ENCODE data around the gene MAD1L1.
"Not testable (repeated sequence)": the region's sequence is repeated elsewhere in the genome, so short reads cannot be mapped to it uniquely, and the experiment has no call there.

The MAD1L1 gene

DNA sequence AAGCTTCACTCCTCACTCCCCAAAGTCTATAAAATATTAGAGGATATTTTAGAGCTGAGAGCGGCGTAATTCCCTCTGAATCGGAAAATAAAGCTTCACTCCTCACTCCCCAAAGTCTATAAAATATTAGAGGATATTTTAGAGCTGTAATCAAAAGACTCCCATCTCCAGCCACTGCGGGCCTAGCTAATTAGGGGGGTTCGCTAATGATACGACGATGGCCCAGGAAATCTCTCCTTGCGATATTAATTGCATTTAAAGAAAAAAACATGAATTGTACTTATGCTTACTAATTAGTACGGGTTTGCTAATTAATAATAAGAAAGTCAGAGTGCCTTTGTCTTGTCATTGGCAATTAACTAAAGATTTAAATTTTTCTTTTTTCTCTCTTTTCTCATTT, 235.9 kb downstream of the MAD1L1 start:
- Histone ChIP-seq H3K79me2 (ENCODE audit: insufficient read depth, low read depth) (no peaks in the 10 kb centered on the region), H3K4me1 (ENCODE audit: low read depth, poor library complexity, severe bottlenecking) (no peaks in the 10 kb centered on the region), H2AFZ (ENCODE audit: low read depth) (no peak overlapping the region), H3K4me3 (IDR thresholded peaks at IDR 0.05; ENCODE audit: insufficient read depth, low read depth, low read length) (no peak overlapping the region), H3K27me3 (ENCODE audit: insufficient read depth, low read depth) (no peaks in the 10 kb centered on the region), H3K9ac (no peak overlapping the region), H4K20me1 (ENCODE audit: insufficient read depth) (no peaks in the 10 kb centered on the region), H3K27ac (no peak overlapping the region), H3K36me3 (ENCODE audit: insufficient read depth) (no peaks in the 10 kb centered on the region), H3K4me2 (no peak overlapping the region)
- TF ChIP-seq, protein P1, sequence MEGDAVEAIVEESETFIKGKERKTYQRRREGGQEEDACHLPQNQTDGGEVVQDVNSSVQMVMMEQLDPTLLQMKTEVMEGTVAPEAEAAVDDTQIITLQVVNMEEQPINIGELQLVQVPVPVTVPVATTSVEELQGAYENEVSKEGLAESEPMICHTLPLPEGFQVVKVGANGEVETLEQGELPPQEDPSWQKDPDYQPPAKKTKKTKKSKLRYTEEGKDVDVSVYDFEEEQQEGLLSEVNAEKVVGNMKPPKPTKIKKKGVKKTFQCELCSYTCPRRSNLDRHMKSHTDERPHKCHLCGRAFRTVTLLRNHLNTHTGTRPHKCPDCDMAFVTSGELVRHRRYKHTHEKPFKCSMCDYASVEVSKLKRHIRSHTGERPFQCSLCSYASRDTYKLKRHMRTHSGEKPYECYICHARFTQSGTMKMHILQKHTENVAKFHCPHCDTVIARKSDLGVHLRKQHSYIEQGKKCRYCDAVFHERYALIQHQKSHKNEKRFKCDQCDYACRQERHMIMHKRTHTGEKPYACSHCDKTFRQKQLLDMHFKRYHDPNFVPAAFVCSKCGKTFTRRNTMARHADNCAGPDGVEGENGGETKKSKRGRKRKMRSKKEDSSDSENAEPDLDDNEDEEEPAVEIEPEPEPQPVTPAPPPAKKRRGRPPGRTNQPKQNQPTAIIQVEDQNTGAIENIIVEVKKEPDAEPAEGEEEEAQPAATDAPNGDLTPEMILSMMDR (conservative IDR thresholded peaks at IDR 0.05; ENCODE audit: low read depth, low read length): no peak

DNA sequence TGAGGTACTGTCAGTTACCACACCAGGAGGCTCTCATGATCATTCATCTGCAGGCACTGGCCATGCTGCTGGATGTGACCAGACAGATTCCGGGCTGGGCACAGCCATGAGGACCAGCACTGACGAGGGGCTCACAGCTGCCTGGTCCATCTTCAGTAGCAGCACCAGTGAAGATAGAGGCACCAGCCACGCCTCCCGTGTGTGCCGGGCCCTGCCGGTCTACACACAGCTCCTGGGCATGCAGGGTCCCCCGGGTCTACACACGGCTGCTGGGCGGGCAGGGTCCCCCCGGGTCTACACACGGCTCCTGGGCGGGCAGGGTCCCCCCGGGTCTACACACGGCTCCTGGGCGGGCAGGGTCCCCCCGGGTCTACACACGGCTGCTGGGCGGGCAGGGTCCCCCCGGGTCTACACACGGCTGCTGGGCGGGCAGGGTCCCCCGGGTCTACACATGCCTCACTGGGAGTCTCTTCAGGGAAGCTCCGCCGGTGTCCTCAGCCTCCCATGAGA, 236.8 kb downstream of the MAD1L1 start:
- H3K27me3 ChIP-seq (ENCODE audit: insufficient read depth, low read depth); H3K36me3 ChIP-seq (ENCODE audit: insufficient read depth); H3K9ac ChIP-seq; H3K4me1 ChIP-seq (ENCODE audit: low read depth, poor library complexity, severe bottlenecking); H3K4me3 ChIP-seq (IDR thresholded peaks at IDR 0.05; ENCODE audit: insufficient read depth, low read depth, low read length); H3K79me2 ChIP-seq (ENCODE audit: insufficient read depth, low read depth); H3K4me2 ChIP-seq; H3K27ac ChIP-seq; H2AFZ ChIP-seq (ENCODE audit: low read depth); H4K20me1 ChIP-seq (ENCODE audit: insufficient read depth): not testable (repeated sequence)

DNA sequence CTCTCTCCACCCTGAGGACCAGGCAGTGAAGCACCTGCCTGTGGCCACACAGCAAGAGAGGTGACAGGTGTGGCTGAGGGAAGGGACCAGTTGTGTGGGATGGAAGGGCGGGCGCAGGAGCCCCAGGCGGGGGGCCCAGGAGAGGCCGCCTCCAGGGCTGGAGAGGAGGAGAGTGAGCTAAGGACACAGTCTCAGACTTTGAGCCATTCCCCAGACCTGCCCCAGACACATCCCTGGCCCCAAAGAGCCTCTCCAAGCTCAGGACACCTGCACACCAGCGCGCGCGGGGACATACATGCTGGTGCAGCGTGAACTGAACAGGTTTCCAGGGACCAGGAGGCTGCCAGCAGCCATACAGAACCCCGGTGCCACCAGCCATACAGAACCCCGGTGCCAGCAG, 237.3 kb downstream of the MAD1L1 start:
- no peak overlapping the region for H2AFZ ChIP-seq (ENCODE audit: low read depth)
- no peaks in the 10 kb centered on the region for H3K36me3 ChIP-seq (ENCODE audit: insufficient read depth)
- H3K9ac ChIP-seq: no peak overlapping the region
- H3K27me3 ChIP-seq (ENCODE audit: insufficient read depth, low read depth): no peaks in the 10 kb centered on the region
- no peaks in the 10 kb centered on the region for H3K79me2 ChIP-seq (ENCODE audit: insufficient read depth, low read depth)
- no peaks in the 10 kb centered on the region for H3K4me1 ChIP-seq (ENCODE audit: low read depth, poor library complexity, severe bottlenecking)
- no peak overlapping the region for H3K4me2 ChIP-seq
- H4K20me1 ChIP-seq (ENCODE audit: insufficient read depth): no peaks in the 10 kb centered on the region
- TF ChIP-seq, protein P1 (conservative IDR thresholded peaks at IDR 0.05; ENCODE audit: low read depth, low read length): no peak
- no peak overlapping the region for H3K4me3 ChIP-seq (IDR thresholded peaks at IDR 0.05; ENCODE audit: insufficient read depth, low read depth, low read length)
- no peak overlapping the region for H3K27ac ChIP-seq

DNA sequence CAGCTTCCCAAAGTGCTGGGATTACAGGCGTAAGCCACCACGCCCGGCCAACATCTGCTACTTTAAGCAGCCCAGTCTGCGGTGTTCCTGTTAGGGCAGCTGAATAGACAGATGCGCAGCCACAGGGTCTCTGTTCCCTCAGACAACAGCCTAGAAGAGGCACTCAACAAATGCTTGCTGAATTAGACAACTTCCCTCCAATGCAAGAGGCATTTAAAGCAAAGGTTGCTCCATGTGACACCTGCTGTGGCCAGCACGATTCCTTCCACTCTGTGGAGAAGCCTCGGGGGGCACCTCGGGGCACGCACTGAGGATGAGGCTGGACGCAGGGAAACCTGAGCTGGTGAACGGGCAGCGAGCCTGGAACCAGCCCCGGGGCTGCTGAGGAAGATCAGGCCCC, 237.8 kb downstream of the MAD1L1 start:
- Histone ChIP-seq H2AFZ (ENCODE audit: low read depth) (no peak overlapping the region), H3K4me1 (ENCODE audit: low read depth, poor library complexity, severe bottlenecking) (no peaks in the 10 kb centered on the region), H4K20me1 (ENCODE audit: insufficient read depth) (no peaks in the 10 kb centered on the region), H3K4me3 (IDR thresholded peaks at IDR 0.05; ENCODE audit: insufficient read depth, low read depth, low read length) (no peak overlapping the region), H3K27ac (no peak overlapping the region), H3K27me3 (ENCODE audit: insufficient read depth, low read depth) (no peaks in the 10 kb centered on the region), H3K79me2 (ENCODE audit: insufficient read depth, low read depth) (no peaks in the 10 kb centered on the region), H3K4me2 (no peak overlapping the region), H3K9ac (no peak overlapping the region), H3K36me3 (ENCODE audit: insufficient read depth) (no peaks in the 10 kb centered on the region)
- TF ChIP-seq, protein P1 (conservative IDR thresholded peaks at IDR 0.05; ENCODE audit: low read depth, low read length): no peak

DNA sequence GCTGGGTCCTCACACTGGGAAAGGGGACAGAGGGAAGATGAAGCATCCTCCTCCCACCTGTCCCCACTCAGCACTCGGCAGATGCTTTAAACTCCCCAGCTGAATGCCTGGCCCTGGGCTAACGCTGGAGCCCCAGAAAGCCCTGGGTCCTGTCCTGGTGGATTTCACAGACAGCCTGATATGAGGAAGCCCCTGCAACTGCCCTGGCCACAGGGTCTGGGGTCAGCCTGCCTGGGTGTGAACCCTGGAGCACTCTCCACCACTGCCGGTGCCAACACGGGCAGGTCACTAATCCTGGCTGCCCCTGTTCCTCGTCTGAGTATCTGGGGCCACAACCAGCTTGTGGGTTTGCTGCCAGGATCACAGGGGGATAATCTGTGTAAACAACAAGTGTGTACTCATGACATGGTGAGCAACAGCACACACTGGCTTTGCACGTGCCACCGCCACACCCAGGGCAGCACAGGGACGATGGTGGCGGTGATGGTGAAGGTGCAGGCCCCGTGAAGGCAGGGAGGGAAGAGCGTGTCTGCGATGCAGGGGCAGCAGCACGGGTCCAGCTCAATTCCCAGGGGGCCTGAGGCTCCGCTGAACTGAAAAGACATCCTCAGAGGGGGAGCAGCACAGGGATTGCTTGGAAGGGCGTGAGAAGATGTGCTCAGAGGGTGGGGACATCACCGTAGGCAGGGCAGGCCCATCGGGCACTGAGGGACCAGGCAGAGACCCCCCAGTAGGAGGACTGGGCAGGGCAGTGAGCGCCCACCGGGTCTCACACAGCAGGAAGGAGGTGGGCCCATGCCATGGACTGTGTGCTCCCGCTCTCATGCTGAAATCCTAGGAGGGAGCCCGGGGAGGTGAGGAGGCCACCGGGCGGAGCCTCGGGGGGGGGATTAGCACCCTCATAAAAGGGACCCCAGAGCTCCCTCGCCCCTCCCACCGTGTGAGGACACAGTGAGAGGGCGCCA, 238.7 kb downstream of the MAD1L1 start:
- no peaks in the 10 kb centered on the region for H3K79me2 ChIP-seq (ENCODE audit: insufficient read depth, low read depth)
- H3K4me3 ChIP-seq (IDR thresholded peaks at IDR 0.05; ENCODE audit: insufficient read depth, low read depth, low read length): no peak overlapping the region
- H3K4me1 ChIP-seq (ENCODE audit: low read depth, poor library complexity, severe bottlenecking): no peaks in the 10 kb centered on the region
- H2AFZ ChIP-seq (ENCODE audit: low read depth): no peak overlapping the region
- H3K9ac ChIP-seq: no peak overlapping the region
- TF ChIP-seq, protein P1 (conservative IDR thresholded peaks at IDR 0.05; ENCODE audit: low read depth, low read length): no peak
- no peaks in the 10 kb centered on the region for H3K27me3 ChIP-seq (ENCODE audit: insufficient read depth, low read depth)
- no peak overlapping the region for H3K4me2 ChIP-seq
- H4K20me1 ChIP-seq (ENCODE audit: insufficient read depth): no peaks in the 10 kb centered on the region
- H3K27ac ChIP-seq: no peak overlapping the region
- no peaks in the 10 kb centered on the region for H3K36me3 ChIP-seq (ENCODE audit: insufficient read depth)
